ENCODE measurements around the gene GLCCI1. TPM values are rescaled to one million over a fixed set of nuclear protein-coding genes. Genes with fewer than 3 reads are reported as not detected.

Gene GLCCI1
- total and polyA plus RNA-seq, 10 of the 15 experiments (the other 5 are each of a cell fraction or from before 2014, with no cell fraction given): 12.6 to 92.0 (median 27.6) TPM

- H3K27me3 ChIP-seq (replicated peaks in 1 of 2; ENCODE audit: control insufficient read depth in 2 of 2, insufficient read depth in 2 of 2, low read length in 1 of 2): no peaks in the 10 kb centered on the region
- no peaks in the 10 kb centered on the region for H4K20me1 ChIP-seq (ENCODE audit: control insufficient read depth, insufficient read depth)
- no peaks in the 10 kb centered on the region for H3K36me3 ChIP-seq (ENCODE audit: control insufficient read depth in 2 of 2, insufficient read depth in 2 of 2, low read length in 1 of 2)
- H3K4me3 ChIP-seq: no peak overlapping the region
- no peak for FAIRE-seq
- no peaks in the 10 kb centered on the region; the same call in 2 of the 3 replicates for H3K9me3 ChIP-seq (replicated peaks; ENCODE audit: control insufficient read depth, insufficient read depth, low read length)
- H2AFZ ChIP-seq (ENCODE audit: control insufficient read depth, low read depth, low read length): no peak overlapping the region; the same call in 1 of the 2 replicates
- peak overlapping the region; percentile 83 for H3K27ac ChIP-seq (ENCODE audit: control insufficient read depth, insufficient read depth)
- WGBS (ENCODE audit: insufficient coverage, insufficient replicate concordance, low lambda C conversion rate, missing lambda C conversion rate): 0% methylated on average over 3 of the region's 3 CpGs
- ChIA-PET CTCF (interaction anchor here (0.6 to 3.4 kb wide), 10 partner anchors 16 to 257 kb away, joined by 3 to 15 read pairs (median 4); no protein-coding TSS in a partner anchor), RAD21 (ENCODE audit: unreplicated experiment) (interaction anchor here (0.6 to 9.4 kb wide), 35 partner anchors 8 to 398 kb away, joined by 3 to 86 read pairs (median 4); no protein-coding TSS in a partner anchor), POLR2A (interaction anchor here (0.5 to 3.3 kb wide), 17 partner anchors 8 to 839 kb away, joined by 3 to 25 read pairs (median 5); no protein-coding TSS in a partner anchor), SMC1A (ENCODE audit: uncharacterized antibody, unreplicated experiment) (interaction anchor here (0.6 to 10.0 kb wide), 31 partner anchors 8 to 285 kb away, joined by 3 to 132 read pairs (median 8); no protein-coding TSS in a partner anchor)
- peak; percentile 0; the same call in 1 of the 3 replicates for ATAC-seq
- BruUV-seq (replicated peaks): no TSS peak
- peaks cover 46% of the 10 kb centered on the region for H3K4me1 ChIP-seq (ENCODE audit: control insufficient read depth, insufficient read depth, low read length)
- in situ Hi-C loops (cut with MboI): loop anchor here (5.0 kb wide), 1 partner anchor 144 kb away; no protein-coding TSS in a partner anchor
- peak overlapping the region; percentile 21; the same call in 1 of the 2 replicates for H3K4me2 ChIP-seq (ENCODE audit: control insufficient read depth, insufficient read depth)
- peak overlapping the region; percentile 31; the same call in 1 of the 2 replicates for H3K9ac ChIP-seq (ENCODE audit: control insufficient read depth, insufficient read depth, low read length)
- DNase-seq (ENCODE audit: low read depth, low spot score): no peak
- intact Hi-C loops (cut with micrococcal nuclease; ENCODE audit: unreplicated experiment): loop anchor here (5.0 kb wide), 1 partner anchor 399 kb away; the partner anchor contains the start of gene MIOS
- peaks cover 34% of the 10 kb centered on the region for H3K79me2 ChIP-seq (ENCODE audit: control insufficient read depth, insufficient read depth, low read length)
- no peak for TF ChIP-seq FOS (IDR thresholded peaks at IDR 0.05; ENCODE audit: borderline replicate concordance, extremely low read depth, insufficient read length)
- TF ChIP-seq CREM (IDR thresholded peaks at IDR 0.05; ENCODE audit: low read depth): peak; percentile 45; the same call in 1 of the 2 replicates
- TF ChIP-seq BHLHE40 (IDR thresholded peaks at IDR 0.05; ENCODE audit: borderline replicate concordance in 1 of 2, low read depth in 2 of 2, low read length in 1 of 2): no peak
- peak; percentile 45; the same call in 1 of the 2 replicates for TF ChIP-seq CREB1 (IDR thresholded peaks at IDR 0.05; ENCODE audit: low read depth)
- TF ChIP-seq POLR2AphosphoS5 (IDR thresholded peaks at IDR 0.05; ENCODE audit: low read length): no peak
- peak; percentile 77; the same call in 1 of the 2 replicates for TF ChIP-seq ZNF384 (IDR thresholded peaks at IDR 0.05; ENCODE audit: borderline replicate concordance, low read depth, low read length)
- TF ChIP-seq ZNF217 (IDR thresholded peaks at IDR 0.05): no peak
- no peak for TF ChIP-seq FOXK2 (IDR thresholded peaks at IDR 0.05)
- no peak for TF ChIP-seq NFYA (IDR thresholded peaks at IDR 0.05; ENCODE audit: borderline replicate concordance, low read depth, low read length)
- peak; percentile 71 for TF ChIP-seq RUNX3 (IDR thresholded peaks at IDR 0.05; ENCODE audit: low read length)
- no peak for TF ChIP-seq POLR2A (IDR thresholded peaks at IDR 0.05; ENCODE audit: low read depth, low read length)
- 0 out of 2 replicates have a peak, but pooled peaks have one; percentile 28 for TF ChIP-seq ZBED1 (IDR thresholded peaks at IDR 0.05; ENCODE audit: borderline replicate concordance)
- peak; percentile 97 for TF ChIP-seq NFIC (IDR thresholded peaks at IDR 0.05; ENCODE audit: low read depth, low read length)
- no peak for TF ChIP-seq CBFB (IDR thresholded peaks at IDR 0.05; ENCODE audit: low read depth)
- TF ChIP-seq NRF1 (conservative IDR thresholded peaks at IDR 0.05; ENCODE audit: low read depth, low read length): no peak
- no peak for TF ChIP-seq IKZF2 (IDR thresholded peaks at IDR 0.05)
- TF ChIP-seq SREBF1 (IDR thresholded peaks at IDR 0.05; ENCODE audit: low read length): no peak
- peak in 1 of 2 experiments; percentile 46; a peak in 1 of 4 replicates for TF ChIP-seq EP300 (IDR thresholded peaks at IDR 0.05; ENCODE audit: borderline replicate concordance in 1 of 2, control insufficient read depth in 1 of 2, low read depth in 2 of 2, low read length in 2 of 2)
- TF ChIP-seq NR2F1 (conservative IDR thresholded peaks at IDR 0.05): no peak
- peak; percentile 95 for TF ChIP-seq MEF2A (IDR thresholded peaks at IDR 0.05; ENCODE audit: insufficient read depth, low read depth, low read length)
- no peak for TF ChIP-seq SP1 (IDR thresholded peaks at IDR 0.05; ENCODE audit: low read depth, low read length)
- TF ChIP-seq ATF2 (IDR thresholded peaks at IDR 0.05; ENCODE audit: low read length): peak; percentile 75
- TF ChIP-seq TCF3 (IDR thresholded peaks at IDR 0.05; ENCODE audit: borderline replicate concordance, insufficient read depth, low read depth, low read length): no peak
- TF ChIP-seq EGR1 (IDR thresholded peaks at IDR 0.05; ENCODE audit: borderline replicate concordance in 1 of 2, low read depth in 2 of 2, low read length in 2 of 2): no peak
- peak; percentile 91 for TF ChIP-seq JUNB (IDR thresholded peaks at IDR 0.05)
Measured at GRCh38 chr7:7966141-7966734, 2.4 kb upstream of the GLCCI1 start.
